Activated CD8-positive, alpha-beta T cell treated with anti-CD3 and anti-CD28 coated beads for 36 hours (primary cell): ENCODE measurements around the gene SLC12A9. TPM values are rescaled to one million over a fixed set of nuclear protein-coding genes. Genes with fewer than 3 reads are reported as not detected.

Source experiments
- ATAC-seq: fragments of 200-7000 bp; cut with Tn5 transposase; one replicate; pipeline ENCODE4 v1.10.0; 2021; ENCODE audit warnings: mild to moderate bottlenecking, moderate library complexity
- CTCF ChIA-PET: fragments of 350-600 bp; sonication (Branson Sonifier 250); formaldehyde crosslinking; loops from one replicate; lab custom pipeline; 2021; ENCODE audit warnings: antibody characterized with exemption; lab: Charles Lee
- POLR2A ChIA-PET: fragments of 350-600 bp; sonication (Branson Sonifier 250); formaldehyde crosslinking; loops from one replicate; lab custom pipeline; 2021; ENCODE audit warnings: antibody characterized with exemption; lab: Charles Lee
- DNase-seq: peaks from one replicate; pipeline ENCODE4 v3.0.0-alpha.2; 2020
- H3K27ac Mint-ChIP-seq: one replicate; pipeline ENCODE4 v1.8.0; 2021; ENCODE audit warnings: mild to moderate bottlenecking, mixed read lengths
- H3K27me3 Mint-ChIP-seq: one replicate; pipeline ENCODE4 v1.8.0; 2021; ENCODE audit warnings: mixed read lengths
- H3K36me3 Mint-ChIP-seq: one replicate; pipeline ENCODE4 v1.8.0; 2021; ENCODE audit warnings: low read depth, mixed read lengths
- H3K4me1 Mint-ChIP-seq: one replicate; pipeline ENCODE4 v1.8.0; 2021; ENCODE audit warnings: low read depth, mixed read lengths
- H3K4me3 Mint-ChIP-seq: one replicate; pipeline ENCODE4 v1.8.0; 2021; ENCODE audit warnings: mild to moderate bottlenecking, moderate library complexity, mixed read lengths
- H3K9me3 Mint-ChIP-seq: one replicate; pipeline ENCODE4 v1.8.0; 2021; ENCODE audit warnings: mixed read lengths
- intact Hi-C: fragments of 100-400 bp; cut with micrococcal nuclease; formaldehyde crosslinking; loops from one replicate; pipeline ENCODE4 v1.10.0; 2022
- total RNA-seq, 2 experiments: library from RNA; stranded (reverse); gene quantifications; one replicate each; pipeline ENCODE4 v1.2.3, GENCODE V29; 2021
- TF ChIP-seq, protein P1 (sequence below): fragments of 200-600 bp; IDR thresholded peaks from one replicate; pipeline ENCODE4 v1.8.0; 2022; ENCODE audit warnings: antibody characterized with exemption, mild to moderate bottlenecking

Gene SLC12A9
- total RNA-seq, 2 experiments from 2014 or later = 10.2 to 11.3 TPM

DNA sequence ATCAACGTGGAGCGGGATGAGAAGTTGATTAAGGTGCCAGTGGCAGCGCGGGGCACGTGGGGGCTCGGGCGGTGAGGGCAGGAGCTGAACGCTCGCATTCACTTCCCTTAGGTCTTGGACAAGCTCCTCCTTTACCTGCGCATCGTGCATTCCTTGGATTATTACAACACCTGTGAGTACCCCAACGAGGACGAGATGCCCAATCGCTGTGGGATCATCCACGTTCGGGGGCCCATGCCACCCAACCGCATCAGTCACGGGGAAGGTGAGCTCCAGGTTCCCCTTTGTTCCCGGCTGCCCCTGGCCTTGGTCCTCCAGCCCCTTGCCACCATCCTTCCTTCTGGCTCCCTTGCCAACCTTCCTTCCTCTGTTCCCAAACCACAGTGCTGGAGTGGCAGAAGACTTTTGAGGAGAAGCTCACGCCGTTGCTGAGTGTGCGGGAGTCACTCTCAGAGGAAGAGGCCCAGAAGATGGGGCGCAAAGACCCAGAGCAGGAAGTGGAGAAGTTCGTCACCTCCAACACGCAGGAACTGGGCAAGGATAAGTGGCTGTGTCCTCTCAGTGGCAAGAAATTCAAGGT is 34.5 kb downstream of the SLC12A9 start:
- intact Hi-C loops = no loop called here
- ATAC-seq (no peak), DNase-seq (no peak)
- TF ChIP-seq, protein P1, sequence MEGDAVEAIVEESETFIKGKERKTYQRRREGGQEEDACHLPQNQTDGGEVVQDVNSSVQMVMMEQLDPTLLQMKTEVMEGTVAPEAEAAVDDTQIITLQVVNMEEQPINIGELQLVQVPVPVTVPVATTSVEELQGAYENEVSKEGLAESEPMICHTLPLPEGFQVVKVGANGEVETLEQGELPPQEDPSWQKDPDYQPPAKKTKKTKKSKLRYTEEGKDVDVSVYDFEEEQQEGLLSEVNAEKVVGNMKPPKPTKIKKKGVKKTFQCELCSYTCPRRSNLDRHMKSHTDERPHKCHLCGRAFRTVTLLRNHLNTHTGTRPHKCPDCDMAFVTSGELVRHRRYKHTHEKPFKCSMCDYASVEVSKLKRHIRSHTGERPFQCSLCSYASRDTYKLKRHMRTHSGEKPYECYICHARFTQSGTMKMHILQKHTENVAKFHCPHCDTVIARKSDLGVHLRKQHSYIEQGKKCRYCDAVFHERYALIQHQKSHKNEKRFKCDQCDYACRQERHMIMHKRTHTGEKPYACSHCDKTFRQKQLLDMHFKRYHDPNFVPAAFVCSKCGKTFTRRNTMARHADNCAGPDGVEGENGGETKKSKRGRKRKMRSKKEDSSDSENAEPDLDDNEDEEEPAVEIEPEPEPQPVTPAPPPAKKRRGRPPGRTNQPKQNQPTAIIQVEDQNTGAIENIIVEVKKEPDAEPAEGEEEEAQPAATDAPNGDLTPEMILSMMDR = no peak
- POLR2A ChIA-PET = interaction anchor here (0.6 to 7.4 kb wide), 3 partner anchors 11 to 740 kb away, joined by 3 to 167 read pairs (median 5); partner anchors contain the start of genes FIS1 and SRRT
- Mint-ChIP-seq H3K27ac (peak overlapping the region; percentile 94), H3K4me3 (peak overlapping the region; percentile 73), H3K36me3 (peaks cover 67% of the 10 kb centered on the region), H3K27me3 (peaks cover 7% of the 10 kb centered on the region), H3K9me3 (no peaks in the 10 kb centered on the region), H3K4me1 (peaks cover 52% of the 10 kb centered on the region)
- CTCF ChIA-PET = interaction anchor here (0.6 to 2.6 kb wide), 6 partner anchors 9 to 236 kb away, joined by 3 to 9 read pairs (median 6); partner anchors contain the start of genes POP7, SLC12A9 and SRRT

DNA sequence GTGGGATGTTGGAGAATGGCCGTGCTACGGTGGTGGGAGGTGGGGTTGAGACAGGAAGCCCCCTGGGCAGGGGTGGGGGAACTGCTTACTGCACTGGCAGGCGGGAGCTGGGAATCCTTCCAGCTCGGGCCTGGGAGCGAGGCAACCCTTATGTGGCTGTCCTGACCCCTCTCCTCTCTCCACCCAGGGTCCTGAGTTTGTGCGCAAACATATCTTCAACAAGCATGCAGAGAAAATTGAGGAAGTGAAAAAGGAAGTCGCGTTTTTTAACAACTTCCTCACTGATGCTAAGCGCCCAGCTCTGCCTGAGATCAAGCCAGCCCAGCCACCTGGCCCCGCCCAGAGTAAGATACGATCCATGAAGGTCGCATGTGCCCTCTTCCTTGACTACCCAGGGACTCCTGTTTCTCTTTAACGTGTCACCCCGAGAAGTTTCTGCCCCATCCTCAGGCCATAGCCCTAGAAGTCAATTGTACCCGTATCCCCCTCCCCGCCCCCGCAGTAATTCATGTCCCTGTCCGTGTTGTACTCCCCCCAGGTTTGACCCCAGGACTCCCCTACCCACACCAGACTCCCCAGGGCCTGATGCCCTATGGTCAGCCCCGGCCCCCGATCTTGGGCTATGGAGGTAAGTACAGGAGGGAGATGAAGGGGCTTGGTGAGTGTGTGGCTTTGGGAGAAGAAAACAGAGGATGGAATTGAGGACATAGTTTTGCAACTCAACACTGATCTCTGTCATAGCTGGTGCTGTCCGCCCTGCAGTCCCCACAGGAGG is 35.2 kb downstream of the SLC12A9 start:
- TF ChIP-seq, protein P1 = no peak
- peak overlapping the region; percentile 73 for H3K4me3 Mint-ChIP-seq
- peaks cover 13% of the 10 kb centered on the region for H3K27me3 Mint-ChIP-seq
- peak; percentile 31 for ATAC-seq
- CTCF ChIA-PET = interaction anchor here (0.6 to 2.6 kb wide), 8 partner anchors 10 to 235 kb away, joined by 3 to 9 read pairs (median 4); partner anchors contain the start of genes POP7, SLC12A9 and SRRT
- DNase-seq = peak; percentile 79
- peaks cover 60% of the 10 kb centered on the region for H3K36me3 Mint-ChIP-seq
- H3K27ac Mint-ChIP-seq = peak overlapping the region; percentile 94
- H3K4me1 Mint-ChIP-seq = peaks cover 52% of the 10 kb centered on the region
- intact Hi-C loops = no loop called here
- H3K9me3 Mint-ChIP-seq = no peaks in the 10 kb centered on the region
- POLR2A ChIA-PET = interaction anchor here (0.6 to 7.4 kb wide), 4 partner anchors 12 to 741 kb away, joined by 3 to 167 read pairs (median 4); partner anchors contain the start of genes FIS1, PLOD3, SRRT and ZNHIT1

DNA sequence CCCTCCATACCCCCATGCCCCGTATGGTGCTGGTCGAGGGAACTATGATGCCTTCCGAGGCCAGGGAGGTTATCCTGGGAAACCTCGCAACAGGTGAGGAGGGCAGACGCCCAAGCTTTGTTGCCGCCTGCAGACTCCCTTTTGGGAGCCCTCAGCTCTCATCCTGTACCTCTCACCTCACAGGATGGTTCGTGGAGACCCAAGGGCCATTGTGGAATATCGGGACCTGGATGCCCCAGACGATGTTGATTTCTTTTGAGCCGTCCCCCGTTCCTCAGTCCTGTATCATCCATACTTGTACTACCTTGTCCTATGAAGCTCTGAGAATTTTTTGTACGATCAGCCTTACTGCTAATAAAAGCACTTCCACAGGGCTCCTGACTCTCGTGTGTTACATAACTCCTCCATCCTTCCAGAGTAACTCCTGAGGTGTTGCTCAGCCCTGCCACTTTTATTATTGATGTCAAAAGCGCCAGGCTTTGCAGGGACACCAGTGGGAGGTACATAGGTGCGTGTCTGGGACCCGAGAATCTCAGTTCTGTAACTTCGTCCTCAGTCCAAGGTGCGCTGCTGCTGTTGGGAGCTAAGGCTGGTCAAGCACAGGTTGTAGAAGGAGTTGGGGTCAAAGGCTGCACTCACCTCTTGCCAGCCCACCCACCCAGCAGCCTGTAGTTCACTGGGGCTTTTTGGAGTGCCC is 35.9 kb downstream of the SLC12A9 start:
- Mint-ChIP-seq H3K36me3 (peaks cover 55% of the 10 kb centered on the region), H3K4me3 (peak overlapping the region; percentile 73), H3K27me3 (peaks cover 17% of the 10 kb centered on the region), H3K27ac (peak overlapping the region; percentile 94), H3K9me3 (no peaks in the 10 kb centered on the region), H3K4me1 (peaks cover 47% of the 10 kb centered on the region)
- DNase-seq (no peak), ATAC-seq (no peak)
- ChIA-PET POLR2A (interaction anchor here (0.7 to 7.4 kb wide), 5 partner anchors 7 to 363 kb away, joined by 3 to 167 read pairs (median 3); partner anchors contain the start of genes PLOD3, SRRT, TRIP6 and ZNHIT1), CTCF (interaction anchor here (1.2 to 2.6 kb wide), 5 partner anchors 11 to 183 kb away, joined by 3 to 9 read pairs (median 3); partner anchors contain the start of genes POP7 and SRRT)
- intact Hi-C loops = no loop called here
- TF ChIP-seq, protein P1 = no peak

DNA sequence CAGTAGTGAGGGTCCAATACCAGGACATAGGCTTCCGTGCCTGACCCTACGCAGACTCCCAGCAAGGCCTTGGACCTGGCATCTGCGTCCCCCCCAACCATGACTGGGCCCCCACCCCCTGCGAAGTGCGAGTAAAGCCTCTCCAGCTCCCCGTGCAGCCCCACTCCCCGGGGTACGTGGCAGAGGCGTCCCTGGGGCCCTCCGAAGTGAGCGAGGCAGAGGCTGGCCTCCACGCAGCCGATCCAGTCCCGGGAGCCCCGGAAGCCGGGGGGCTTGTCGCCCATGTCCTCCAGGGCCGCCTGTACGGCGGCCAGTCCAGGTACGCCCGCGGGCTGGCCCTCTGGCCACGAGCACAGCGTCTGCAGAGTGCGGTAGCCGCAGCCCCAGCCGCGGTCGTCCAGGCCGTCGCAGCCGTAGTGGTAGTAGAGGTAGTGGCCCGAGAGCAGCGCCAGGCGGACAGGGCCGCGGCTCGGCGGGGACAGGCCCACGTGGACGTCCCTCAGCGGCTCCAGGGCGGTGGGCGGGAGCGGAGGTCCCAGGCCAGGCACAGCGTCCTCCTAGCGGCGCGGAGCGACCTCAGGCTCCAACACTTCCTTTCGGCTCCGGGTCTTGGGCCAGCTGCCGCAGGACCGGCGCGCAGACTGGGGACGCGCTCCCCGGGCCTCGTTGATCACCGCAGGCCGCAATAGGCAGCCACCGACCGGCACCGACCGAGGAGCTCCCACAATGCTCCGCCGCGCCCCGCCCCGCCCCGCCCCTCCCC is 36.7 kb downstream of the SLC12A9 start, which contains the start of gene UFSP1:
UFSP1 (minus strand) TSS at position 728 of the 763 bp plus-strand sequence; CDS start at position 284, 444 bp downstream.
- TF ChIP-seq, protein P1 = no peak
- H3K4me1 Mint-ChIP-seq = peaks cover 43% of the 10 kb centered on the region
- H3K27ac Mint-ChIP-seq = peak within 1 kb of the TSS; percentile 94
- no peak for DNase-seq
- CTCF ChIA-PET = interaction anchor here (0.6 to 1.9 kb wide), 17 partner anchors 9 to 304 kb away, joined by 3 to 9 read pairs (median 4); partner anchors contain the start of genes POP7, SLC12A9 and SRRT
- peak within 1 kb of the TSS; percentile 73 for H3K4me3 Mint-ChIP-seq
- no peaks in the 10 kb centered on the region for H3K9me3 Mint-ChIP-seq
- POLR2A ChIA-PET = interaction anchor here (0.7 to 7.4 kb wide), 10 partner anchors 8 to 432 kb away, joined by 3 to 167 read pairs (median 3); partner anchors contain the start of genes IFT22, MOSPD3, MUC3A and PLOD3
- peaks cover 48% of the 10 kb centered on the region for H3K36me3 Mint-ChIP-seq
- ATAC-seq = peak; percentile 37
- intact Hi-C loops = no loop called here
- H3K27me3 Mint-ChIP-seq = peaks cover 23% of the 10 kb centered on the region
